GM21529 (cell line): ENCODE measurements around the gene RSPH1.
A peak's percentile ranks its signal among the peaks of the same experiment; 100 is the strongest.

Experiments
- ATAC-seq: cut with Tn5 transposase; IDR thresholded peaks from one replicate; pipeline ENCODE4 v1.9.1; 2021; ENCODE audit not compliant: unreplicated experiment

RSPH1 gene

GRCh38 chr21:42451941-42452340 is 44.1 kb downstream of the RSPH1 start:
- no peak for ATAC-seq

- no peak for ATAC-seq
These were observed 47.3 kb downstream of the RSPH1 start for GRCh38 chr21:42448686-42449085.

- no peak for ATAC-seq
These were observed 48.3 kb downstream of the RSPH1 start for GRCh38 chr21:42447732-42448131.

GRCh38 chr21:42447182-42447581 is 48.8 kb downstream of the RSPH1 start:
- no peak for ATAC-seq

GRCh38 chr21:42446531-42446930 is 49.5 kb downstream of the RSPH1 start:
- ATAC-seq: no peak

- ATAC-seq: no peak
These were observed 50.7 kb downstream of the RSPH1 start for GRCh38 chr21:42445311-42445710.

- ATAC-seq: no peak
These were observed 51.3 kb downstream of the RSPH1 start for GRCh38 chr21:42444745-42445059.

GRCh38 chr21:42443876-42444744 is 51.9 kb downstream of the RSPH1 start:
- ATAC-seq: no peak

GRCh38 chr21:42443181-42443785 is 52.7 kb downstream of the RSPH1 start:
- ATAC-seq: no peak

- no peak for ATAC-seq
These were observed 54.1 kb downstream of the RSPH1 start for GRCh38 chr21:42441963-42442362.

- peak; percentile 74 for ATAC-seq
These were observed 55.7 kb downstream of the RSPH1 start for GRCh38 chr21:42440187-42440792.

GRCh38 chr21:42439284-42440186 is 56.5 kb downstream of the RSPH1 start:
- no peak for ATAC-seq

GRCh38 chr21:42438316-42439205 is 57.5 kb downstream of the RSPH1 start:
- ATAC-seq: no peak

- ATAC-seq: no peak
These were observed 58.2 kb downstream of the RSPH1 start for GRCh38 chr21:42437786-42438185.

- ATAC-seq: no peak
These were observed 59.1 kb downstream of the RSPH1 start for GRCh38 chr21:42436914-42437313.

GRCh38 chr21:42435833-42436232 is 60.2 kb downstream of the RSPH1 start:
- ATAC-seq: no peak

GRCh38 chr21:42435401-42435800 is 60.6 kb downstream of the RSPH1 start:
- no peak for ATAC-seq

- no peak for ATAC-seq
These were observed 61.1 kb downstream of the RSPH1 start for GRCh38 chr21:42434884-42435283.

GRCh38 chr21:42433946-42434551 is 62.0 kb downstream of the RSPH1 start:
- ATAC-seq: no peak

GRCh38 chr21:42432695-42433094 is 63.3 kb downstream of the RSPH1 start:
- no peak for ATAC-seq
